ENCODE results near the gene RAMACL. TPM values are rescaled to one million over a fixed set of nuclear protein-coding genes. Genes with fewer than 3 reads are reported as not detected.

RAMACL gene
- total RNA-seq, 1 donor from 2014 or later, result 8.0 TPM

GRCh38 chr6:166580076-166581050 is 6.1 kb downstream of the RAMACL start:
- Histone ChIP-seq H3K4me1 (peaks cover 4% of the 10 kb centered on the region), H3K9me3 (no peaks in the 10 kb centered on the region), H3K27me3 (no peaks in the 10 kb centered on the region), H3K27ac (no peak overlapping the region), H3K4me3 (no peak overlapping the region), H3K36me3 (no peaks in the 10 kb centered on the region)
- TF ChIP-seq CTCF (IDR thresholded peaks at IDR 0.05), result no peak
- intact Hi-C loops (cut with DNase I), result no loop called here
- DNase-seq (no peak), ATAC-seq (peak; percentile 12)

- TF ChIP-seq CTCF (IDR thresholded peaks at IDR 0.05), result no peak
- intact Hi-C loops (cut with DNase I), result no loop called here
- ATAC-seq (peak; percentile 35), DNase-seq (no peak)
- Histone ChIP-seq H3K9me3 (no peaks in the 10 kb centered on the region), H3K4me3 (no peak overlapping the region), H3K27ac (no peak overlapping the region), H3K36me3 (no peaks in the 10 kb centered on the region), H3K27me3 (no peaks in the 10 kb centered on the region), H3K4me1 (peaks cover 4% of the 10 kb centered on the region)
These were observed 7.1 kb downstream of the RAMACL start for GRCh38 chr6:166579237-166579850.

- no peak overlapping the region for H3K4me3 ChIP-seq
- no peaks in the 10 kb centered on the region for H3K27me3 ChIP-seq
- intact Hi-C loops (cut with DNase I), result no loop called here
- H3K36me3 ChIP-seq, result no peaks in the 10 kb centered on the region
- H3K4me1 ChIP-seq, result peaks cover 3% of the 10 kb centered on the region
- TF ChIP-seq CTCF (IDR thresholded peaks at IDR 0.05), result no peak
- H3K27ac ChIP-seq, result no peak overlapping the region
- H3K9me3 ChIP-seq, result no peaks in the 10 kb centered on the region
- no peak for DNase-seq
- ATAC-seq, result no peak
These were observed 7.8 kb downstream of the RAMACL start for GRCh38 chr6:166578536-166579236.

- TF ChIP-seq CTCF (IDR thresholded peaks at IDR 0.05), result no peak
- Histone ChIP-seq H3K4me3 (no peak overlapping the region), H3K9me3 (no peaks in the 10 kb centered on the region), H3K36me3 (no peaks in the 10 kb centered on the region), H3K4me1 (peaks cover 20% of the 10 kb centered on the region), H3K27me3 (no peaks in the 10 kb centered on the region), H3K27ac (no peak overlapping the region)
- DNase-seq (no peak), ATAC-seq (no peak)
- intact Hi-C loops (cut with DNase I), result no loop called here
These were observed 11.3 kb downstream of the RAMACL start for GRCh38 chr6:166575205-166575604.

- Histone ChIP-seq H3K9me3 (no peaks in the 10 kb centered on the region), H3K27me3 (no peaks in the 10 kb centered on the region), H3K27ac (no peak overlapping the region), H3K36me3 (no peaks in the 10 kb centered on the region), H3K4me1 (peaks cover 20% of the 10 kb centered on the region), H3K4me3 (no peak overlapping the region)
- intact Hi-C loops (cut with DNase I), result no loop called here
- ATAC-seq (peak; percentile 39), DNase-seq (no peak)
- TF ChIP-seq CTCF (IDR thresholded peaks at IDR 0.05), result no peak
These were observed 12.8 kb downstream of the RAMACL start for GRCh38 chr6:166573511-166574216.
